ENCODE data around the gene DGAT2.

The DGAT2 gene

GRCh38 chr11:75768112-75768908, at the start of gene DGAT2:
Gene DGAT2, plus strand, starts transcription at chr11:75768778. Its CDS starts 214 bp downstream, at chr11:75768992.
- peak; percentile 88 for DNase-seq (ENCODE audit: extremely low spot score)
- ChIA-PET POLR2A (no interaction called here), CTCF (interaction anchor here (0.6 to 1.6 kb wide), 7 partner anchors 9 to 376 kb away, joined by 3 to 5 read pairs (median 3); no protein-coding TSS in a partner anchor)
- peak; percentile 29 for TF ChIP-seq CTCF (IDR thresholded peaks at IDR 0.05; ENCODE audit: control extremely low read depth, extremely low read depth, low read depth, missing control alignments)

GRCh38 chr11:75719340-75720239, 49.0 kb upstream of the DGAT2 start:
- no peak for DNase-seq (ENCODE audit: extremely low spot score)
- ChIA-PET CTCF (interaction anchor here (1.1 to 7.1 kb wide), 3 partner anchors 13 to 433 kb away, joined by 3 to 39 read pairs (median 7); no protein-coding TSS in a partner anchor), POLR2A (no interaction called here)
- no peak for TF ChIP-seq CTCF (IDR thresholded peaks at IDR 0.05; ENCODE audit: control extremely low read depth, extremely low read depth, low read depth, missing control alignments)

- ChIA-PET CTCF (interaction anchor here (1.1 to 7.1 kb wide), 2 partner anchors 14 to 84 kb away, joined by 3 to 39 read pairs; no protein-coding TSS in a partner anchor), POLR2A (no interaction called here)
- no peak for DNase-seq (ENCODE audit: extremely low spot score)
- no peak for TF ChIP-seq CTCF (IDR thresholded peaks at IDR 0.05; ENCODE audit: control extremely low read depth, extremely low read depth, low read depth, missing control alignments)
Observed at GRCh38 chr11:75720639-75721038, 47.9 kb upstream of the DGAT2 start.

- CTCF ChIA-PET: interaction anchor here (0.9 to 7.1 kb wide), 10 partner anchors 8 to 596 kb away, joined by 3 to 39 read pairs (median 5); no protein-coding TSS in a partner anchor
- no peak for TF ChIP-seq CTCF (IDR thresholded peaks at IDR 0.05; ENCODE audit: control extremely low read depth, extremely low read depth, low read depth, missing control alignments)
- no peak for DNase-seq (ENCODE audit: extremely low spot score)
- POLR2A ChIA-PET: no interaction called here
Observed at GRCh38 chr11:75721852-75722668, 46.5 kb upstream of the DGAT2 start.

- TF ChIP-seq CTCF (IDR thresholded peaks at IDR 0.05; ENCODE audit: control extremely low read depth, extremely low read depth, low read depth, missing control alignments): no peak
- no peak for DNase-seq (ENCODE audit: extremely low spot score)
- ChIA-PET CTCF (interaction anchor here (0.9 to 7.1 kb wide), 12 partner anchors 8 to 596 kb away, joined by 3 to 39 read pairs (median 4); no protein-coding TSS in a partner anchor), POLR2A (no interaction called here)
Observed at GRCh38 chr11:75722669-75723042, 45.9 kb upstream of the DGAT2 start.
